Esophagus squamous epithelium (tissue), 5 donors: ENCODE results near the gene STRADA. TPM values are rescaled to one million over a fixed set of nuclear protein-coding genes. Genes with fewer than 3 reads are reported as not detected.

ENCODE experiments used
- DNase-seq: peaks from one replicate; lab custom pipeline; 2025; lab: John Stamatoyannopoulos, UW
- H3K27ac ChIP-seq, 4 donors: fragments of 200-600 bp; sonication (generic); one replicate each; pipeline ENCODE4 v1.5.1; 2016 to 2019; ENCODE audit warnings: mild to moderate bottlenecking in 1 of 4
- H3K27me3 ChIP-seq, 4 donors: fragments of 200-600 bp; sonication (generic); 1 replicate in 3 of 4; 2 replicates in 1 of 4; pipeline versions ENCODE4 v1.5.1 to v1.6.0; 2017 to 2021; ENCODE audit warnings: antibody characterized with exemption in 1 of 4
- H3K36me3 ChIP-seq, 3 donors: fragments of 200-600 bp; sonication (generic); one replicate each; pipeline ENCODE4 v1.5.1; 2016 to 2019
- H3K4me1 ChIP-seq, 3 donors: fragments of 200-600 bp; sonication (generic); one replicate each; pipeline ENCODE4 v1.5.1; 2017 to 2019
- H3K4me3 ChIP-seq, 4 donors: fragments of 200-600 bp; sonication (generic); 1 replicate in 3 of 4; 2 replicates in 1 of 4; pipeline ENCODE4 v1.5.1; 2016 to 2019; ENCODE audit warnings: mild to moderate bottlenecking in 2 of 4, moderate library complexity in 1 of 4
- H3K9me3 ChIP-seq, 3 donors: fragments of 200-600 bp; sonication (generic); one replicate each; pipeline ENCODE4 v1.5.1; 2016 to 2019
- CTCF ChIP-seq, 6 experiments: fragments of 450-650 bp in 4 of 6; fragments of 200-600 bp in 2 of 6; sonication (generic) in 2 of 6; IDR thresholded peaks; one replicate each; pipeline ENCODE4 v1.5.1; 2016 to 2019; ENCODE audit warnings: antibody characterized with exemption in 6 of 6, mild to moderate bottlenecking in 4 of 6, moderate library complexity in 4 of 6
- POLR2A ChIP-seq, 4 donors: fragments of 450-650 bp; IDR thresholded peaks; one replicate each; pipeline ENCODE4 v1.6.1; 2017; ENCODE audit warnings: antibody characterized with exemption in 4 of 4, mild to moderate bottlenecking in 4 of 4, moderate library complexity in 3 of 4
- WGBS, 2 donors: methylation state at CpG; one replicate each; pipeline ENCODE4 v1.1.5; 2018; 5-methylcytosine and 5-hydroxymethylcytosine counted together
- intact Hi-C: fragments of 100-400 bp; cut with DNase I; formaldehyde crosslinking; loops from one replicate; pipeline ENCODE4 v1.15.0; 2022
- total RNA-seq, 4 donors: library from RNA; depleted of rRNA; stranded (reverse); fragments of >200 nt; gene quantifications; one replicate each; pipeline ENCODE4 v1.1.0, GENCODE V29; 2016
- donor health status: DM: yes; HTN: yes; CAD: no.

Gene STRADA
- total RNA-seq, 4 donors from 2014 or later = 9.2 to 25.4 (median 18.6) TPM

GRCh38 chr17:63760771-63761539 is 19.4 kb upstream of the STRADA start:
- intact Hi-C loops = no loop called here
- TF ChIP-seq CTCF (IDR thresholded peaks at IDR 0.05) (no peak), POLR2A (IDR thresholded peaks at IDR 0.05) (no peak)
- no peak for DNase-seq

GRCh38 chr17:63758428-63758827 is 16.8 kb upstream of the STRADA start:
- no peak for DNase-seq
- no peak for TF ChIP-seq CTCF (IDR thresholded peaks at IDR 0.05)
- TF ChIP-seq POLR2A (IDR thresholded peaks at IDR 0.05) = no peak
- Histone ChIP-seq H3K27ac (no peak overlapping the region), H3K36me3 (peaks cover 4 to 100% (median 31%) of the 10 kb centered on the region in 3 donors), H3K27me3 (no peaks in the 10 kb centered on the region), H3K4me1 (no peaks in the 10 kb centered on the region), H3K4me3 (no peak overlapping the region), H3K9me3 (no peaks in the 10 kb centered on the region)
- WGBS, 2 donors = 71 to 79% methylated on average over 2 of the region's 2 CpGs
- intact Hi-C loops = no loop called here

More at GRCh38 chr17:63760771-63761539, 19.4 kb upstream of the STRADA start:
- Histone ChIP-seq H3K9me3 (no peaks in the 10 kb centered on the region), H3K27me3 (no peaks in the 10 kb centered on the region), H3K4me3 (no peak overlapping the region), H3K36me3 (peaks cover 0 to 100% (median 33%) of the 10 kb centered on the region in 3 donors), H3K27ac (no peak overlapping the region), H3K4me1 (no peaks in the 10 kb centered on the region)
- 56 to 65% methylated on average over 6 to 9 of the region's 10 CpGs for WGBS, 2 donors

- Histone ChIP-seq H3K36me3 (peaks cover 4 to 100% (median 18%) of the 10 kb centered on the region in 3 donors), H3K27me3 (no peaks in the 10 kb centered on the region), H3K4me3 (no peak overlapping the region), H3K27ac (no peak overlapping the region), H3K9me3 (no peaks in the 10 kb centered on the region), H3K4me1 (no peaks in the 10 kb centered on the region)
- TF ChIP-seq CTCF (IDR thresholded peaks at IDR 0.05) (no peak), POLR2A (IDR thresholded peaks at IDR 0.05) (no peak)
- WGBS, 2 donors = 86 to 95% methylated on average over 3 of the region's 3 CpGs
- DNase-seq = no peak
- intact Hi-C loops = no loop called here
These were observed 12.4 kb upstream of the STRADA start for GRCh38 chr17:63754046-63754445.

GRCh38 chr17:63753215-63753614 is 11.6 kb upstream of the STRADA start:
- intact Hi-C loops = no loop called here
- peaks cover 4 to 100% (median 24%) of the 10 kb centered on the region in 3 donors for H3K36me3 ChIP-seq
- H3K27ac ChIP-seq = no peak overlapping the region
- TF ChIP-seq POLR2A (IDR thresholded peaks at IDR 0.05) = no peak
- H3K9me3 ChIP-seq = no peaks in the 10 kb centered on the region
- no peak overlapping the region for H3K4me3 ChIP-seq
- no peaks in the 10 kb centered on the region for H3K4me1 ChIP-seq
- WGBS, 2 donors = 86 to 89% methylated on average over 1 of the region's 1 CpG
- no peaks in the 10 kb centered on the region for H3K27me3 ChIP-seq
- no peak for DNase-seq

GRCh38 chr17:63752707-63753106 is 11.1 kb upstream of the STRADA start:
- no peaks in the 10 kb centered on the region for H3K27me3 ChIP-seq
- 90 to 93% methylated on average over 1 of the region's 1 CpG for WGBS, 2 donors
- TF ChIP-seq CTCF (IDR thresholded peaks at IDR 0.05) = no peak
- no peak for TF ChIP-seq POLR2A (IDR thresholded peaks at IDR 0.05)
- H3K9me3 ChIP-seq = no peaks in the 10 kb centered on the region
- H3K4me1 ChIP-seq = no peaks in the 10 kb centered on the region
- no peak overlapping the region for H3K4me3 ChIP-seq
- H3K36me3 ChIP-seq = peaks cover 4 to 100% (median 26%) of the 10 kb centered on the region in 3 donors
- DNase-seq = no peak
- intact Hi-C loops = no loop called here
- no peak overlapping the region for H3K27ac ChIP-seq
